ENCODE data around the gene NSG1. TPM values are rescaled to one million over a fixed set of nuclear protein-coding genes. Genes with fewer than 3 reads are reported as not detected.

NSG1 gene
- total and polyA plus RNA-seq, 8 donors, result 1.2 to 13.6 (median 4.1) TPM; not detected in 1

GRCh38 chr4:4358093-4358854 is 28.6 kb upstream of the NSG1 start:
- WGBS, 5 donors, result 57 to 61% (median 58%) methylated on average over 13 of the region's 13 CpGs
- no peaks in the 10 kb centered on the region for H3K4me1 ChIP-seq
- H3K27ac ChIP-seq, result no peak overlapping the region
- intact Hi-C loops (cut with DNase I; ENCODE audit: low total_unique reads), result no loop called here
- no peaks in the 10 kb centered on the region for H3K9me3 ChIP-seq
- TF ChIP-seq POLR2AphosphoS5 (IDR thresholded peaks at IDR 0.05), result no peak
- TF ChIP-seq EP300 (IDR thresholded peaks at IDR 0.05), result no peak
- TF ChIP-seq POLR2A (IDR thresholded peaks at IDR 0.05), result no peak
- TF ChIP-seq, protein P1, sequence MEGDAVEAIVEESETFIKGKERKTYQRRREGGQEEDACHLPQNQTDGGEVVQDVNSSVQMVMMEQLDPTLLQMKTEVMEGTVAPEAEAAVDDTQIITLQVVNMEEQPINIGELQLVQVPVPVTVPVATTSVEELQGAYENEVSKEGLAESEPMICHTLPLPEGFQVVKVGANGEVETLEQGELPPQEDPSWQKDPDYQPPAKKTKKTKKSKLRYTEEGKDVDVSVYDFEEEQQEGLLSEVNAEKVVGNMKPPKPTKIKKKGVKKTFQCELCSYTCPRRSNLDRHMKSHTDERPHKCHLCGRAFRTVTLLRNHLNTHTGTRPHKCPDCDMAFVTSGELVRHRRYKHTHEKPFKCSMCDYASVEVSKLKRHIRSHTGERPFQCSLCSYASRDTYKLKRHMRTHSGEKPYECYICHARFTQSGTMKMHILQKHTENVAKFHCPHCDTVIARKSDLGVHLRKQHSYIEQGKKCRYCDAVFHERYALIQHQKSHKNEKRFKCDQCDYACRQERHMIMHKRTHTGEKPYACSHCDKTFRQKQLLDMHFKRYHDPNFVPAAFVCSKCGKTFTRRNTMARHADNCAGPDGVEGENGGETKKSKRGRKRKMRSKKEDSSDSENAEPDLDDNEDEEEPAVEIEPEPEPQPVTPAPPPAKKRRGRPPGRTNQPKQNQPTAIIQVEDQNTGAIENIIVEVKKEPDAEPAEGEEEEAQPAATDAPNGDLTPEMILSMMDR (IDR thresholded peaks at IDR 0.05), result no peak
- H3K27me3 ChIP-seq, result peaks cover 0 to 43% (median 0%) of the 10 kb centered on the region in 3 donors
- no peak overlapping the region for H3K4me3 ChIP-seq
- no peak for DNase-seq
- H3K36me3 ChIP-seq, result no peaks in the 10 kb centered on the region

GRCh38 chr4:4361883-4362282 is 25.0 kb upstream of the NSG1 start:
- H3K27ac ChIP-seq, result no peak overlapping the region
- peaks cover 0 to 6% (median 0%) of the 10 kb centered on the region in 4 donors for H3K9me3 ChIP-seq
- no peak overlapping the region for H3K4me3 ChIP-seq
- intact Hi-C loops (cut with DNase I; ENCODE audit: low total_unique reads), result no loop called here
- no peak for DNase-seq
- TF ChIP-seq POLR2A (IDR thresholded peaks at IDR 0.05) (no peak), EP300 (IDR thresholded peaks at IDR 0.05) (no peak), POLR2AphosphoS5 (IDR thresholded peaks at IDR 0.05) (no peak)
- TF ChIP-seq, protein P1 (IDR thresholded peaks at IDR 0.05), result no peak
- no peaks in the 10 kb centered on the region for H3K4me1 ChIP-seq
- WGBS, 5 donors, result 78 to 88% (median 87%) methylated on average over 8 of the region's 8 CpGs
- peaks cover 0 to 46% (median 5%) of the 10 kb centered on the region in 3 donors for H3K27me3 ChIP-seq
- no peaks in the 10 kb centered on the region for H3K36me3 ChIP-seq

GRCh38 chr4:4362991-4363697 is 23.8 kb upstream of the NSG1 start:
- intact Hi-C loops (cut with DNase I; ENCODE audit: low total_unique reads), result no loop called here
- Histone ChIP-seq H3K4me3 (no peak overlapping the region), H3K27me3 (peaks cover 0 to 38% (median 5%) of the 10 kb centered on the region in 3 donors), H3K9me3 (peaks cover 0 to 6% (median 0%) of the 10 kb centered on the region in 4 donors), H3K27ac (no peak overlapping the region), H3K36me3 (no peaks in the 10 kb centered on the region), H3K4me1 (no peaks in the 10 kb centered on the region)
- WGBS, 5 donors, result 75 to 85% (median 77%) methylated on average over 16 of the region's 16 CpGs
- no peak for DNase-seq
- TF ChIP-seq POLR2AphosphoS5 (IDR thresholded peaks at IDR 0.05), result no peak
- no peak for TF ChIP-seq POLR2A (IDR thresholded peaks at IDR 0.05)
- no peak for TF ChIP-seq EP300 (IDR thresholded peaks at IDR 0.05)
- TF ChIP-seq, protein P1 (IDR thresholded peaks at IDR 0.05), result no peak

GRCh38 chr4:4364061-4364460 is 22.8 kb upstream of the NSG1 start:
- H3K27ac ChIP-seq, result no peak overlapping the region
- TF ChIP-seq EP300 (IDR thresholded peaks at IDR 0.05), result no peak
- no peak for TF ChIP-seq POLR2A (IDR thresholded peaks at IDR 0.05)
- TF ChIP-seq, protein P1 (IDR thresholded peaks at IDR 0.05), result no peak
- TF ChIP-seq POLR2AphosphoS5 (IDR thresholded peaks at IDR 0.05), result no peak
- 64 to 85% (median 79%) methylated on average over 3 of the region's 3 CpGs for WGBS, 5 donors
- H3K4me3 ChIP-seq, result no peak overlapping the region
- H3K36me3 ChIP-seq, result no peaks in the 10 kb centered on the region
- DNase-seq, result no peak
- peaks cover 0 to 29% (median 5%) of the 10 kb centered on the region in 3 donors for H3K27me3 ChIP-seq
- H3K9me3 ChIP-seq, result peaks cover 0 to 6% (median 0%) of the 10 kb centered on the region in 4 donors
- intact Hi-C loops (cut with DNase I; ENCODE audit: low total_unique reads), result no loop called here
- no peaks in the 10 kb centered on the region for H3K4me1 ChIP-seq
